ENCODE results near the gene HSD17B12.
"Not testable (repeated sequence)": the region's sequence is repeated elsewhere in the genome, so short reads cannot be mapped to it uniquely, and the experiment has no call there.

Gene HSD17B12
- total RNA-seq, result 16.2 to 16.6 reads per million in 2 donors

DNA sequence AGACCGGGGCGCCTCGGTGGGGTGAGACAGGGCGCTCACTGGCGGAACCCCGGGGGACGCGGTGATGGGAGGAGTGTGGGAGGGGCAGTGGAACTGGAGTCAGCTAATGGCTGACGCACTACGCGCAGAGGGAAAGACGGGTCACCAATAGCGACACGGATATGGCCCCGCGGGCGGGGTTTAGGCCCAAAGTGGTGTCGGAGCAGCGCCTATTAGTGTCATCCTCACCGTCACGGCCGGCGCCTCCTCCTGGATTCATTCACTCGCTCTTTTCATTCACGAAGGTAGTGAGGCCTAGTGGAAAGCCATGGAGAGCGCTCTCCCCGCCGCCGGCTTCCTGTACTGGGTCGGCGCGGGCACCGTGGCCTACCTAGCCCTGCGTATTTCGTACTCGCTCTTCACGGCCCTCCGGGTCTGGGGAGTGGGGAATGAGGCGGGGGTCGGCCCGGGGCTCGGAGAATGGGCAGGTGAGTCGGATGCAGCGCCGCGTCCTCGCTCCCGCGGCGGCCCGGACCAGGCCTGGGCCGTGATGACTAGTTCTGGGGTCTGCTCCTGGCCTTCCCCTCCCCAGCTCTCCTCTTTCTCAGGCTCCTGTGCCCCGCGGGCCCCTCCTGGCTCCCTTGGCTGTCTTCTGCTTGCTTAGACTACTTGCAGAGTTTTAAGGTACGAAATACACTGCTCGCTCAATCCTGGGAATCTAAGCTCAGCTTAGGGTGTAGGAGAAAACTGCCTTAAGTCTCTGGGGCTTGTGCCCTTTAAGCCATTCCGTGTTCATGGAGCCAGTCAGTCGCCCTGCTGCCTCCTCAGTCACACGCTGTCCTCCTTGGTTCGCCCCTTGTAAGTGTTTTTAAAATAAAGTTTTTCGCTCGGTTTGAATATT, at the start of gene HSD17B12:
Gene HSD17B12 (plus strand): TSS at position 218 of the 880 bp plus-strand sequence. CDS start 90 bp downstream, at position 308.
- DNase-seq, result peak; percentile 96

GRCh38 chr11:43631732-43632131, 48.8 kb upstream of the HSD17B12 start:
- no peak for DNase-seq

- DNase-seq, result no peak
Observed at GRCh38 chr11:43632181-43632580, 48.4 kb upstream of the HSD17B12 start.

GRCh38 chr11:43638717-43639116, 41.8 kb upstream of the HSD17B12 start:
- no peak for DNase-seq

DNA sequence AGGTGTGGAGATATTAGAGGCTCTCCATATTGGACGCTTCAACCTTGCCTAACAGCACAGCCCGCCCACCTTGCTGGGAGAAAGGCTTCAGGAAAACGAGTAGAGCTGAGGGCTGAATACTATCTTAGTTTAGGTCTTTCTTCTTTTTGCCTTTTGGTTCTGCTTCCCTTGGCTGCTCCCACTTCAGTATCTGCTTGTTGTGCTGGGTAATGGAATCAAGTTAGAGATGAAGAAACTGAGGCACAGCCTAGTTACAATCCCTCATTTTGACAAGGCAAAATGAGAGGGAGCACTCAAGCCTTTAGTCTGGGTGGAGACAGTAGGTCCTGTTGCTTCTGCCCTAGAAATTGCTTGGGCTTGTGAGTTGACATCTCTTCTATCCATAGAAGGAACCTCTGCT, 41.3 kb upstream of the HSD17B12 start:
- DNase-seq, result no peak

- DNase-seq, result no peak
Observed at GRCh38 chr11:43639920-43640319, 40.6 kb upstream of the HSD17B12 start.

GRCh38 chr11:43643898-43644620, 36.5 kb upstream of the HSD17B12 start:
- peak; percentile 71 for DNase-seq

- DNase-seq, result no peak
Observed at GRCh38 chr11:43644621-43645299, 35.8 kb upstream of the HSD17B12 start.

GRCh38 chr11:43646767-43647166, 33.8 kb upstream of the HSD17B12 start:
- DNase-seq, result no peak

DNA sequence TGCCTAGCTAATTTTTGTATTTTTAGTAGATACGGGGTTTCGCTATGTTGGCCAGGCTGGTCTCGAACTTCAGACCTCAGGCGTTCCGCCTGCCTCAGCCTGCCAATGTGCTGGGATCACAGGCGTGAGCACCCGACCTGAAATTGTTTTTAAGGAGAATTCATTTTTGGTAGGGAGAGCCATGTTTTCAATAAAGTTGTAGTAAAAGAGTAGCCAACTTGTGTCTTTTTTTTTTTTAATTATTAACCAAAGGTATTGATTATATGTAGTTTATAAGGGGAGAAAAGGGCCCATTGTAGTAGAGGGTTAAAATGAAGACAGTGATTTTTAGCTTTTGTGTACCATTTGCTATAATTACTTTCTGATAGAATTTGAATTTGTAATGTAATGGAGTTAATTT, 31.6 kb upstream of the HSD17B12 start:
- no peak for DNase-seq

- DNase-seq, result no peak
Observed at GRCh38 chr11:43649501-43649900, 31.0 kb upstream of the HSD17B12 start.

DNA sequence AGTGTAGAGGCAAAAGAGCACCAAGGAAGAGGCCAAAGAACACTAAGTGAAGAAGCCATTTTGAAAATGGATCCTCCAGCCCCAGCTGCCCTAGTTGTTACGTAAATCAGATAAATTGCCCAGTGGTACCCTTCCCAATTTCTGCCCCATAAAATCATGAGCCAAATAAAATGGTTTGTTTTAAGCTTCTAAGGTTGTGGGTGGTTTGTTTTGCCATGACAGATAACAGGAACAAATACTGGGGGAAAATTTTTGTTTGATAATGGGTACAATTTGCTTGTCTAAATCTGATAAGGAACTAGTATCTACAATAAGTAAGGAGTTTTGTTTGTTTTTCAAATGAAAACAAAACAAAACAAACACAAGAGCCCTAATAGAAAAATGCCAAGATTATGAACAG, 30.6 kb upstream of the HSD17B12 start:
- DNase-seq, result no peak

- DNase-seq, result not testable (repeated sequence)
Observed at GRCh38 chr11:43663018-43663417, 17.5 kb upstream of the HSD17B12 start.

GRCh38 chr11:43664295-43664694, 16.2 kb upstream of the HSD17B12 start:
- DNase-seq, result no peak

GRCh38 chr11:43671284-43671683, 9.3 kb upstream of the HSD17B12 start:
- DNase-seq, result not testable (repeated sequence)

GRCh38 chr11:43674560-43674959, 6.0 kb upstream of the HSD17B12 start:
- no peak for DNase-seq

DNA sequence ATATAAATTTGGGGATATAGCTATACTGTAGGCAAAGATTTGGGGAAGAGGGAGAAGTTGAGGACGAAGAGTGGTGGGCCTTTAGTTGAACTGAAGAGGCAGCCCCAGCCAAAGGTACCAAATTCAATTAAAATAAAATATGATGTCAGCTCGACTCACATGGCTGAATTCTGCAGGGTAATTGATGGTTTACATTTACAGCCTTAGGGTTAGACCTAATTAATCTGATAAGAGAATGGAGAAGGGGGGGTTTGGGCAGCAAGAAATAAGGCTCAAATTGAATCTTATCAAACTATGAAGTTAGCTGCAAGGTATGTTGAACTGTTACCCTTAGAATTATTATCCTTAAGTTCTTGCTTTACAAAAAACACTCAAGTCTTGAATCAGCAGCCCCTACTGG, 3.6 kb upstream of the HSD17B12 start:
- no peak for DNase-seq

- DNase-seq, result no peak
Observed at GRCh38 chr11:43681401-43681942, 934 bp downstream of the HSD17B12 start.

DNA sequence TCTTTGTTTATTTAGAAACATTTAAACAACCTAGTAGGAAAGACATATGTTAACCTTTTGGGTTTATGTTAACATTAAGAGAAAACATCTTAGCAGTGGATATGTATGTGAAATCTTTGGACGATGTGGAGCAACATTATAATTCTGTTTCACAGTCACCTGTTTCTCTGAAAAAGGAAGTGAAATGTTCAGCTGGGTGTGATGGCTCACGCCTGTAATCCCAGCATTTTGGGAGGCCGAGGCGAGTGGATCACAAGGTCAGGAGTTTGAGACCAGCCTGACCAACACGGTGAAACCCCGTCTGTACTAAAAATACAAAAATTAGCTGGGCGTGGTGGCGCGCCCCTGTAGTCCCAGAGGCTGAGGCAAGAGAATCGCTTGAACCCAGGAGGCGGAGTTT, 1.5 kb downstream of the HSD17B12 start:
- DNase-seq, result not testable (repeated sequence)

GRCh38 chr11:43685440-43685839, 4.9 kb downstream of the HSD17B12 start:
- no peak for DNase-seq

DNA sequence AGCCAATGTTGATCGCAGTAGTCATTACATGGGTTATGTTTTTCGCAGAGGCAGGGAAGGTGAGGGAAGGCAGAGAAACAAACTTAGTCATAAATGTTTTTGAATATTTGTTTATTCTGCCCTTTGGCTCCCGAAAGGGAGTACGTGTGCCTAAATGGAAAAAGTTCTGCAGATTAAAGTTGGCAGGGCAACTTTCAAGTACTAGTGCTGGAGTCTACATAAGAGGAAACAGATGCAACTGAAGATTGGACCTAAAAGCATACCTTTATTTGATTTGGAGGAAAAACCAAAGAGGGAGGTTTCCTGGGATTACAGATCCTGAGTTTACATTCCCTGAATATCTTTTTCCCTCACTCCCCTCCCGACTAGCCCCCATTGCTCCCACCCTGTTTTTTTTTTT, 5.7 kb downstream of the HSD17B12 start:
- DNase-seq, result no peak

- DNase-seq, result no peak
Observed at GRCh38 chr11:43687120-43687791, 6.7 kb downstream of the HSD17B12 start.
